HG03060 (cell line): Measurements from ENCODE around the gene SIX5.

Experiments used
- ATAC-seq: cut with Tn5 transposase; IDR thresholded peaks from one replicate; pipeline ENCODE4 v1.9.1; 2021; ENCODE audit warnings: low read depth, moderate number of reproducible peaks; ENCODE audit not compliant: unreplicated experiment

SIX5 gene

GRCh38 chr19:45716359-45717130, 52.5 kb downstream of the SIX5 start:
- no peak for ATAC-seq

GRCh38 chr19:45715139-45715538, 53.9 kb downstream of the SIX5 start:
- no peak for ATAC-seq
